ENCODE data around the gene MPLKIP.

The MPLKIP gene

DNA sequence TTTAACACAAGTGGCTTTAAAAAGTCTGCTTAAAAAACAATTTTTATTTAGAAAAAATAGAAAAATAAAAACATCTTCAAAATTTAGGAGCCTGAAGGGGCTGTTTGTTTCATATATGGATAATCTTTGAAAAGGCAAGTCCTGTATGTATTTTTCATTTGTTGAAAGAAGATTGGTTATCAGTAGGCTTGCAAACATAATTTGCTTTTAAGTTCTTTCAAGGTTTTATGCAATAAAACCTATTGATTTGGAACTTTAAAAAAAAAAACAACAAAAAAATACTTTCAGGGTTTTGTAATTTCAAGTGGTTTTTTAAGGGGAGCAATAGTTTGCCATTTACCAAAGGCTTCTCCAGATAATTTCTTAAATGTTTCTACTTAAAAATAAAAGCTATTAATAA is 35.6 kb downstream of the MPLKIP start:
- H3K36me3 ChIP-seq (ENCODE audit: insufficient read depth), result 0 out of 2 replicates have a peak, but pooled peaks cover 4% of the 10 kb centered on the region
- no peaks in the 10 kb centered on the region for H3K4me1 ChIP-seq (ENCODE audit: low read depth, poor library complexity, severe bottlenecking)

GRCh38 chr7:40097728-40098127 is 36.7 kb downstream of the MPLKIP start:
- TF ChIP-seq CTCF (conservative IDR thresholded peaks at IDR 0.05; ENCODE audit: low read depth, low read length), result no peak
- Histone ChIP-seq H3K4me3 (IDR thresholded peaks at IDR 0.05; ENCODE audit: insufficient read depth, low read depth, low read length) (no peak overlapping the region), H3K4me2 (no peak overlapping the region), H4K20me1 (ENCODE audit: insufficient read depth) (no peaks in the 10 kb centered on the region), H3K27me3 (ENCODE audit: insufficient read depth, low read depth) (no peaks in the 10 kb centered on the region), H2AFZ (ENCODE audit: low read depth) (no peak overlapping the region), H3K4me1 (ENCODE audit: low read depth, poor library complexity, severe bottlenecking) (no peaks in the 10 kb centered on the region), H3K36me3 (ENCODE audit: insufficient read depth) (0 out of 2 replicates have a peak, but pooled peaks cover 4% of the 10 kb centered on the region), H3K9ac (no peak overlapping the region), H3K27ac (no peak overlapping the region), H3K79me2 (ENCODE audit: insufficient read depth, low read depth) (no peaks in the 10 kb centered on the region)

More for the DNA sequence above, 35.6 kb downstream of the MPLKIP start:
- no peak overlapping the region for H2AFZ ChIP-seq (ENCODE audit: low read depth)
- H3K79me2 ChIP-seq (ENCODE audit: insufficient read depth, low read depth), result no peaks in the 10 kb centered on the region
- H3K4me3 ChIP-seq (IDR thresholded peaks at IDR 0.05; ENCODE audit: insufficient read depth, low read depth, low read length), result no peak overlapping the region
- H3K27me3 ChIP-seq (ENCODE audit: insufficient read depth, low read depth), result no peaks in the 10 kb centered on the region
- TF ChIP-seq CTCF (conservative IDR thresholded peaks at IDR 0.05; ENCODE audit: low read depth, low read length), result no peak
- no peaks in the 10 kb centered on the region for H4K20me1 ChIP-seq (ENCODE audit: insufficient read depth)
- H3K27ac ChIP-seq, result no peak overlapping the region
- H3K9ac ChIP-seq, result no peak overlapping the region
- H3K4me2 ChIP-seq, result no peak overlapping the region

GRCh38 chr7:40095695-40096327 is 38.6 kb downstream of the MPLKIP start:
- TF ChIP-seq CTCF (conservative IDR thresholded peaks at IDR 0.05; ENCODE audit: low read depth, low read length), result no peak
- H3K36me3 ChIP-seq (ENCODE audit: insufficient read depth), result 0 out of 2 replicates have a peak, but pooled peaks cover 4% of the 10 kb centered on the region
- no peak overlapping the region for H3K4me2 ChIP-seq
- no peak overlapping the region for H3K4me3 ChIP-seq (IDR thresholded peaks at IDR 0.05; ENCODE audit: insufficient read depth, low read depth, low read length)
- no peaks in the 10 kb centered on the region for H3K27me3 ChIP-seq (ENCODE audit: insufficient read depth, low read depth)
- H3K9ac ChIP-seq, result no peak overlapping the region
- no peaks in the 10 kb centered on the region for H3K79me2 ChIP-seq (ENCODE audit: insufficient read depth, low read depth)
- H3K27ac ChIP-seq, result no peak overlapping the region
- no peaks in the 10 kb centered on the region for H3K4me1 ChIP-seq (ENCODE audit: low read depth, poor library complexity, severe bottlenecking)
- no peak overlapping the region for H2AFZ ChIP-seq (ENCODE audit: low read depth)
- no peaks in the 10 kb centered on the region for H4K20me1 ChIP-seq (ENCODE audit: insufficient read depth)

DNA sequence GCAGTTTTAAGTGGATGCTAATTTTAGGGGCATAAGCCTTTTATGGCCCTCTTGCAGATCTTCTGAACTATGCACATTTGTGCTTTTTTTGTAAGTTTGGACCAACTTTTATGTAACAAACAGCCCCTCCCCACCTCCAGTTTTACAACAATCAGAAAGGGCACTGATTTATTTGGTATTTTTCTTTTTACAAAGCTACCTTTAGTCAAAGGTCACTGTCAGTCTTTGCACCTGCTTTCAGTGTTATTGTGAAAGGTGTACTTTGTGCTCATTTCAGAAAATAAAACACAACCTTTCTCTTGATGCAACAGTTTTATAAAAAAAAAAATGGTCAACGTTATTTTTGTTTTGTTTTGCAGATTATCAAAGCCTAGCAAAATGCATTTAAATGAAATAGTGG is 39.2 kb downstream of the MPLKIP start:
- TF ChIP-seq CTCF (conservative IDR thresholded peaks at IDR 0.05; ENCODE audit: low read depth, low read length), result no peak
- no peaks in the 10 kb centered on the region for H3K79me2 ChIP-seq (ENCODE audit: insufficient read depth, low read depth)
- H4K20me1 ChIP-seq (ENCODE audit: insufficient read depth), result no peaks in the 10 kb centered on the region
- H3K27ac ChIP-seq, result no peak overlapping the region
- H3K4me3 ChIP-seq (IDR thresholded peaks at IDR 0.05; ENCODE audit: insufficient read depth, low read depth, low read length), result no peak overlapping the region
- no peak overlapping the region for H3K4me2 ChIP-seq
- H3K27me3 ChIP-seq (ENCODE audit: insufficient read depth, low read depth), result no peaks in the 10 kb centered on the region
- no peak overlapping the region for H2AFZ ChIP-seq (ENCODE audit: low read depth)
- no peaks in the 10 kb centered on the region for H3K4me1 ChIP-seq (ENCODE audit: low read depth, poor library complexity, severe bottlenecking)
- no peak overlapping the region for H3K9ac ChIP-seq
- 0 out of 2 replicates have a peak, but pooled peaks cover 4% of the 10 kb centered on the region for H3K36me3 ChIP-seq (ENCODE audit: insufficient read depth)

Data from KMS-11 (cell line).